Activated naive CD8-positive, alpha-beta T cell treated with anti-CD3 and anti-CD28 coated beads, Interleukin-2, amount 50 U/mL, for 24 hours (primary cell): ENCODE measurements around the gene MAMDC2.
A peak's percentile ranks its signal among the peaks of the same experiment; 100 is the strongest.
"Not testable (repeated sequence)": the region's sequence is repeated elsewhere in the genome, so short reads cannot be mapped to it uniquely, and the experiment has no call there.

ENCODE experiments used
- ATAC-seq: fragments of 150-1000 bp; cut with Tn5 transposase; one replicate; pipeline ENCODE4 v1.10.0; 2021
- DNase-seq: peaks from one replicate; pipeline ENCODE4 v3.0.0; 2021
- H3K27ac Mint-ChIP-seq: one replicate; pipeline ENCODE4 v1.8.0; 2021; ENCODE audit warnings: mild to moderate bottlenecking, mixed read lengths
- H3K27me3 Mint-ChIP-seq: one replicate; pipeline ENCODE4 v1.8.0; 2021; ENCODE audit warnings: mixed read lengths
- H3K36me3 Mint-ChIP-seq: one replicate; pipeline ENCODE4 v1.8.0; 2021; ENCODE audit warnings: low read depth, mixed read lengths
- H3K4me1 Mint-ChIP-seq: one replicate; pipeline ENCODE4 v1.8.0; 2021; ENCODE audit warnings: mixed read lengths
- H3K4me3 Mint-ChIP-seq: one replicate; pipeline ENCODE4 v1.8.0; 2021; ENCODE audit warnings: mild to moderate bottlenecking, moderate library complexity, mixed read lengths
- H3K9me3 Mint-ChIP-seq: one replicate; pipeline ENCODE4 v1.8.0; 2021; ENCODE audit warnings: mixed read lengths

MAMDC2 gene

DNA sequence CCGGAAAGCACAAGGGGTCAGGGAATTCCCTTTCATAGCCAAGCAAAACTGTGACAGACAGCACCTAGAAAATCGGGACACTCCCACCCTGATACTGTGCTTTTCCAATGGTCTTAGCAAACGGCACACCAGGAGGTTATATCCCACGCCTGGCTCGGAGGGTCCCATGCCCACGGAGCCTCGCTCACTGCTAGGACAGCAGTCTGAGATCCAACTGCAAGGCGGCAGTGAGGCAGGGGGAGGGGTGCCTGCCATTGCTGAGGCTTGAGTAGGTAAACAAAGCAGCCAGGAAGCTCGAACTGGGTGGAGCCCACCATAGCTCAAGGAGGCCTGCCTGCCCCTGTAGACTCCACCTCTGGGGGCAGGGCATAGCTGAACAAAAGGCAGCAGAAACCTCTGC is 190.6 kb downstream of the MAMDC2 start:
- not testable (repeated sequence) for H3K27ac Mint-ChIP-seq, DNase-seq, H3K27me3 Mint-ChIP-seq, H3K4me3 Mint-ChIP-seq, H3K36me3 Mint-ChIP-seq, ATAC-seq, H3K4me1 Mint-ChIP-seq
- H3K9me3 Mint-ChIP-seq = peaks cover 18% of the 10 kb centered on the region

DNA sequence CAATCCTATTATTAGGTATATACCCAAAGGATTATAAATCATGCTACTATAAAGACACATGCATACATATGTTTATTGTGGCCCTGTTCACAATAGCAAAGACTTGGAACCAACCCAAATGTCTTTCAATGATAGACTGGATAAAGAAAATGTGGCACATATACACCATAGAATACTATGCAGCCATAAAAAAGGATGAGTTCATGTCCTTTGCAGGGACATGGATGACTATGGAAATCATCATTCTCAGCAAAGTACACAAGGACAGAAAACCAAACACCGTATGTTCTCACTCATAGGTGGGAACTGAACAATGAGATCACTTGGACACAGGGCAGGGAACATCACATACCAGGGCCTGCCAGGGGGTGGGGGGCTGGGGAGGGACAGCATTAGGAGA is 202.3 kb downstream of the MAMDC2 start:
- not testable (repeated sequence) for H3K27me3 Mint-ChIP-seq, H3K4me3 Mint-ChIP-seq, H3K27ac Mint-ChIP-seq, H3K36me3 Mint-ChIP-seq, H3K4me1 Mint-ChIP-seq, DNase-seq, H3K9me3 Mint-ChIP-seq, ATAC-seq

DNA sequence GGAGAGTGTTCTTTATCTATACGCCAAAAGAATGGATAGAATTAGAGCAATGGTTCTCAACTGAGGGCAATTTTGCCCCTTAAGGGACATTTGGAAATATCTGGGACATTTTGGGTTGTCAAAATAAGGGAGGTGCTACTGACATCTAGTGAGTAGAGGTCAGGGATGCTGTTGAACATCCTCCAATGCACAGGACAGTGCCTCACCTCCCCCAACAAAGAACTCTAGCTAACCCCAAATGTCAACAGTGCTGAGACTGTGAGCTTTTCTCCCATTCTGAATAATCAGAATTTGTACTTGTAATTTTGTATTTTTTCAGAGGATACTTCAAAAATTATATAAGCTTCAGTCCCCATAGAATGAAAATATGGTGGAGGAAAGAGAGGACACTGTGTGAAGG is 206.6 kb downstream of the MAMDC2 start:
- peaks cover 2% of the 10 kb centered on the region for H3K27me3 Mint-ChIP-seq
- ATAC-seq (no peak), DNase-seq (no peak)
- no peak overlapping the region for H3K27ac Mint-ChIP-seq
- no peaks in the 10 kb centered on the region for H3K4me1 Mint-ChIP-seq
- no peaks in the 10 kb centered on the region for H3K36me3 Mint-ChIP-seq
- no peak overlapping the region for H3K4me3 Mint-ChIP-seq
- no peaks in the 10 kb centered on the region for H3K9me3 Mint-ChIP-seq

DNA sequence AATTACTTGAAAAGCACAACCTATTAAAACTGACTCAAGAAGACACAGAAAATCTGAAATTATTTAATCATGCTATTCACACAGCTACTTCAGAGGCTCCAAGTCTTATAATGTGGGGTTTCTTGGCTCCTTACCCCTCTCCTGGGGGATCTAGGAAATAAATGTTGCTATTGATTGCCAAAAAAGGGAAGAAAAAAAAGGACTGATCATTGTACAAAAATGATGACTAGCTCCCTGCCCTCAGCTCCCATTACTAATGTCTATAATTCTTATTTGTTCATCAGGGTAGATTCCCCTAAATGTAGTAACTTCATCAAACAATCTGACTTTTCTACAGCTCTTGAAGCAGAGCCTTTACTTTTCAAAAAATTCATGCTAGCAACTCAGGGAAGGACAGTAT is 211.8 kb downstream of the MAMDC2 start:
- DNase-seq (no peak), ATAC-seq (no peak)
- peaks cover 13% of the 10 kb centered on the region for H3K36me3 Mint-ChIP-seq
- no peak overlapping the region for H3K27ac Mint-ChIP-seq
- H3K4me3 Mint-ChIP-seq = no peak overlapping the region
- no peaks in the 10 kb centered on the region for H3K27me3 Mint-ChIP-seq
- H3K4me1 Mint-ChIP-seq = peaks cover 37% of the 10 kb centered on the region
- no peaks in the 10 kb centered on the region for H3K9me3 Mint-ChIP-seq

DNA sequence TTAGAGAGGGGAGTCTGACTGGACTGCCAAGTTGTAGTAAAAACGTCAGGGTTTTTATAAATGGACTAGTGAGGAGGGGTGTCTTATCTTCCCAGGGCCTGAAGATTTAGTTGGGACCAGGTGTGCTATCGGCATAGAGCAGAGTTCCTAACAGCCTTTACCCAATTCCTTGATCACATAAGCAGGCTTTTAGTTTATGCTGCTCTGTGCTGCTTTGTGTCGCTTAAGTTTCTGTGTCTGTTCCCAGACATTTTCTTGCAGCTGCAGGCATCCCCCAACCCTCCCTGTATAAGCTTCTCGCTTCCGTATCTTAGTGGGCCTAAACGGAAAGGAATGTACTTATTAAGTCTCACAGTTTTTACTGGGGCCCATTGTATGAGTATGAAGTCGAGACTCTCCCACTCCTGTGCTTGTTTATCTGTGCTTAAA is 212.5 kb downstream of the MAMDC2 start:
- no peaks in the 10 kb centered on the region for H3K27me3 Mint-ChIP-seq
- H3K27ac Mint-ChIP-seq = no peak overlapping the region
- H3K4me1 Mint-ChIP-seq = peaks cover 44% of the 10 kb centered on the region
- H3K9me3 Mint-ChIP-seq = no peaks in the 10 kb centered on the region
- ATAC-seq (no peak), DNase-seq (no peak)
- peaks cover 20% of the 10 kb centered on the region for H3K36me3 Mint-ChIP-seq
- H3K4me3 Mint-ChIP-seq = no peak overlapping the region

DNA sequence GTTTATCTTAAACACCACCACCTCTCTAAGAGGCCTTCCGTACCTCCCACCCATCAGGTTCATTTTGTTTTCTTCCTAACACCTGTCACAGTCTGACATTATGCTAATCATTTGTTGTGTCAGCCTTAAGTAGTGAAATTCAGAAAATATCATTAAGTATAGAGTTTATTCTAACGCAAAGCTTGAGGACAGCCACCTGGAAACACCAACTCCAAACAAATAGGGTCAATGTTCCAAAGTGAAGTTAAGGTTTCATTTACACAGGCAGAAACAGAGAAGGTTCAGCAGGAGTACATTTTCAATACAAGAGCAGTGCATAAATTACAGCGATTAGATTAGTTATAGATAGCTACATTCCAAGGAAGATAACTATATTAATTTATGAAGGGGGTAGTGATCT is 213.9 kb downstream of the MAMDC2 start:
- Mint-ChIP-seq H3K27me3 (no peaks in the 10 kb centered on the region), H3K27ac (peak overlapping the region; percentile 93), H3K36me3 (peaks cover 33% of the 10 kb centered on the region), H3K4me3 (peak overlapping the region; percentile 94), H3K9me3 (no peaks in the 10 kb centered on the region), H3K4me1 (peaks cover 57% of the 10 kb centered on the region)
- ATAC-seq = no peak
- no peak for DNase-seq

DNA sequence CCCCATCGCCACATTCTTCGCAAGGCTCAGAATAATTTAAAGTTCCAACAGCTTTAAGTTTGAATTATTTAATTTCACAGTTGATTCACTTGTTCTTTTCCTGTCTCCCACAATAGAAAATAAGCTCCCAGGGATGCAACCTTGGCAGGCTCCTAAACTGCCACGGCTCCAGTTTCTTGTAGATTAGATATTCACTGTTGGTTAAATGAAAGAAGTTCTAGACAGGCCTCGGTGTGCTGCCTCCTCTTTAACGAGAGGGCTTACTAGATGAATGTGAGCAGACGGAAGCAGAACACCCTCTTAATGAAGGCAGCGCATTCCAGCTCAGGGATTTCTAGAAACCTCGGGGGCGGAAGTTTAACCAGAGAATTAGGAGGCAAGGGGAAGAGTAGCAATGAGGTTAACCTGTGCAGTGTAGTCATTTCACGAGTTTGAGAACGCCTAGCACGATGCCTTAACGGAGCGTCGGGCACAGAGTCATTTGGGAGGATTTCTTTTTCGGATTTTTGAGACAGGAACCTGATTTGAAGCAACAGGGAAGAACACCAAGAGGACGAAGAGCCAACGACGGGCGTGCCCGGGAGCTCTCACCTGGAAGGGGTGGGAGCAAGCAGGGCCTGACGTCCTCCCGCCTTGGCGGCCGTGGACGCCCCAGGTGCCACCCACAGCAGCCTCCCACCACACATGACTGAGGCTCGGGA is 214.5 kb downstream of the MAMDC2 start:
- no peaks in the 10 kb centered on the region for H3K9me3 Mint-ChIP-seq
- no peaks in the 10 kb centered on the region for H3K27me3 Mint-ChIP-seq
- no peak for DNase-seq
- peak overlapping the region; percentile 93 for H3K27ac Mint-ChIP-seq
- ATAC-seq = peak; percentile 34
- H3K4me3 Mint-ChIP-seq = peak overlapping the region; percentile 94
- H3K36me3 Mint-ChIP-seq = peaks cover 39% of the 10 kb centered on the region
- H3K4me1 Mint-ChIP-seq = peaks cover 63% of the 10 kb centered on the region

DNA sequence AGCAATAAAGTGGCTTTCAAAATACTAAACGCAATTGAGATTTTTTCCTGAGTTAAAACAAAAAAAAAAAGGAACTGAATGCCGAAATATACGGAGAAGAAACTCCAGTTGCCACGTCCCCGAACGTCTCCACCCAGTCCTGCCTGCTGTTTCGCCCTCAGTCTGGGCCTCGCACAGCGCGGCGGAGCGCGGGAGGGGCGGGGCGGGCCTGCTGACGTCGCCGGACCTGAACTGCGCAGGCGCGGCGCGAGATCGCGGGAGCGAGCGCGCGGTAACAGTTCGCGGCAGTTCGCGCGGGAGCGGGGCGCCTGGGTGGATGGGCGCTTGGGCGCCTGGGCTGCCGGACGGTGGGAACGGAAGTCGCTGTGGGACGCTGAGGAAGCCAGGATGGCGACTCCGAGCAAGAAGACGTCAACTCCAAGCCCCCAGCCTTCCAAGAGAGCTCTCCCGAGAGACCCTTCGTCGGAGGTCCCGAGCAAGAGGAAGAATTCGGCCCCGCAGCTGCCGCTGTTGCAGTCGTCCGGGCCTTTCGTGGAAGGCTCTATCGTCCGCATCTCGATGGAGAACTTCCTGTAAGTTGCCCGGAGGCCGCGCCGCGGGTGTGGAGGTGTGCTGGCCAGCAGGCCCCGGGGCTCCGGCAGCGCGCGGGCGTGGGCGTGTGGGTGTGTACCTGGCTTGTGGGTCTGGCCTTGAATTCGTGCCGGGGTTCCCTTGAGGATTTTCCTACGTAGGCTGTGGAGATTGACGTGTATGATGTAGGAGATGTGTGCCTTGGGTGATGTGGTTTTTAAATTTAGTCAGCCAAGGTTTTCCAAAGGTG is 215.3 kb downstream of the MAMDC2 start, which contains the start of gene SMC5:
Gene SMC5, plus strand, starts transcription at position 287 of the 820 bp plus-strand sequence. Its CDS starts 101 bp downstream, at position 388.
- Mint-ChIP-seq H3K9me3 (no peaks in the 10 kb centered on the region), H3K4me1 (peaks cover 66% of the 10 kb centered on the region), H3K36me3 (peaks cover 39% of the 10 kb centered on the region), H3K4me3 (peak within 1 kb of the TSS; percentile 94), H3K27ac (peak within 1 kb of the TSS; percentile 93), H3K27me3 (no peaks in the 10 kb centered on the region)
- DNase-seq (peak; percentile 90), ATAC-seq (peak; percentile 88)

DNA sequence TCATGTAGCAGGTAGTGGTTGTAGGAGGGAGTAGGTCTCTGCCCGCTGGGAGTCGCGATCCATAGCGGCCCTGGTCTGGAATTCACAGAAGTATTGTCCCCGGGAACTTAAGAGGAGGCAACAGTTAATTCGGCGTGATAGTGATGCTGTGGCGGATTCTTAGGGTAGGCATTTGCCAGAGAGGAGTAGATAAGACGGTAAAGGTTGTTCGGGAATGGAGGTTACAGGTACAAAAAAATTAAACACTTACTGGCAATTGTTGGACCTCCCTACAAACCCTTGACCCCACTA is 215.8 kb downstream of the MAMDC2 start:
- ATAC-seq (no peak), DNase-seq (no peak)
- H3K4me3 Mint-ChIP-seq = peak overlapping the region; percentile 94
- peak overlapping the region; percentile 93 for H3K27ac Mint-ChIP-seq
- no peaks in the 10 kb centered on the region for H3K9me3 Mint-ChIP-seq
- H3K27me3 Mint-ChIP-seq = no peaks in the 10 kb centered on the region
- peaks cover 66% of the 10 kb centered on the region for H3K4me1 Mint-ChIP-seq
- peaks cover 42% of the 10 kb centered on the region for H3K36me3 Mint-ChIP-seq

DNA sequence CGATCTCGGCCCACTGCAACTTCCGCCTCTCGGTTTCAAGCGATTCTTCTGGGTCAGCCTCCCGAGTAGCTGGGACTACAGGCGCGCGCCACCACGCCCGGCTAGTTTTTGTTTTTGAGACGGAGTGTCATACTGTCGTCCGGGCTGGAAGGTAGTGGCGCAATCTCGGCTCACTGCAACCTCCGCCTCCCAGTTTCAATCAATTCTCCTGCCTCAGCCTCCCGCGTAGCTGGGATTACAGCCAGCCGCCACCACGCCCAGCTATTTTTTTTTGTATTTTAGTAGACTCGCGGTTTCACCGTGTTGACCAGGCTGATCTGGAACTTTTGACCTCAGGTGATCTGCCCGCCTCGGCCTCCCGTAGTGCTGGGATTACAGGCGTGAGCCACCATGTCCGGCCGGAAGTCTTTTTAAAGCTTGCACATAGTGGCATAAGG is 216.4 kb downstream of the MAMDC2 start:
- H3K4me1 Mint-ChIP-seq = peaks cover 66% of the 10 kb centered on the region
- no peak for ATAC-seq
- H3K36me3 Mint-ChIP-seq = peaks cover 47% of the 10 kb centered on the region
- no peaks in the 10 kb centered on the region for H3K9me3 Mint-ChIP-seq
- peak overlapping the region; percentile 93 for H3K27ac Mint-ChIP-seq
- H3K4me3 Mint-ChIP-seq = peak overlapping the region; percentile 94
- DNase-seq = no peak
- no peaks in the 10 kb centered on the region for H3K27me3 Mint-ChIP-seq

DNA sequence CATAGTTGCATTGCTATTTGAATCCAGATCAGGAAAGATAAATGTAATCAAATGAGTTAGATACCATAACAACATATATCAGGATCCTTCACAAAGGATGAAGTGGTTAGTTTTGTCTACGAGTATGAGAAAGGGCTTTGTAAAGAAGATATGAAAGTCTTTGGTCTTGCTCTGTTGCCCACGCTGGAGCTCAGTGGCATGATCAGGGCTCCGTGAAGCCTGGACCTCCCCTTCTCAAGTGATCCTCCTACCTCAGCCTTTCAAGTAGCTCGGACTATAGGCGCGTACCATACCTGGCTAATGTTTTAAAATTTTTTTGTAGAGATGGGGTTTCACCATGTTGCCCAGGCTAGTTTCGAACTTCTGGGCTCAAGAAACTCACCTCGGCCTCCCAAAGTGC is 217.0 kb downstream of the MAMDC2 start:
- Mint-ChIP-seq H3K4me3 (peak overlapping the region; percentile 94), H3K36me3 (peaks cover 50% of the 10 kb centered on the region), H3K4me1 (peaks cover 66% of the 10 kb centered on the region), H3K27me3 (no peaks in the 10 kb centered on the region), H3K9me3 (no peaks in the 10 kb centered on the region), H3K27ac (peak overlapping the region; percentile 93)
- no peak for ATAC-seq
- DNase-seq = no peak

DNA sequence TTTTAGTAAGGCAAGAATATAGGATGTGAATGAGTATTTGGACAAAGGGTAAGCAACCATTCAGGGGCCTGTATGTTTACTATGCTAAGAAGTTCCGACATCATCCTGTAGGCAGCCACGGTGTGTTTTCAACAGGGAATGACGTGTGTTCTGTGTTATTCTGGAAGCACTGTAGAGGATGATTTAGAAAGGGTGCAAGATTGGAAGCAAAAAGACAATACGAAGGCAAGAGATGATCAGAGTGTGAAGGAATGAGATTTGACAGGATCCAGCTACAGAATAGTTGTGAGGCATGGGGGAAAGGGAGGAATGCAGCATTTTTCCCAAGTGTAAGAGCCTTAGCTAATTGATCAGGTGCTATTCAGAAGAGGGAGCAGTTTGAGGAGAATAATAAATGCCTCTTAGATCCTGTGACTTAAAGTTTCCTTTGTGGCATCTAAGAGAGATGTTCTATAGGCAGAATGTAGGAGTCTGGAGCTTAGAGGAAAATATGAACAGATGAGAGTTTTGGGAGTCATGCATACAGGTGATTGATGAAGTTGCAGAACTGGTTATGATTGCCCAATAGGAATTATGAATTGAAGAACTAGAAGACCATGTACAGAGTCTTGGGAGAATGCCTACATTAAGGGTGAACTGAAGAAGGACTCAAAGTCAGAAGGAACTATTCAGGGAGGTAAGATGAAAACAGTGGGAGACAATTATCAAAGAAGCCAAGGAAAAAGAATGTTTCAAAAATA is 217.7 kb downstream of the MAMDC2 start:
- peak overlapping the region; percentile 93 for H3K27ac Mint-ChIP-seq
- peaks cover 66% of the 10 kb centered on the region for H3K4me1 Mint-ChIP-seq
- DNase-seq (no peak), ATAC-seq (no peak)
- H3K27me3 Mint-ChIP-seq = no peaks in the 10 kb centered on the region
- H3K36me3 Mint-ChIP-seq = peaks cover 55% of the 10 kb centered on the region
- H3K9me3 Mint-ChIP-seq = no peaks in the 10 kb centered on the region
- peak overlapping the region; percentile 94 for H3K4me3 Mint-ChIP-seq

DNA sequence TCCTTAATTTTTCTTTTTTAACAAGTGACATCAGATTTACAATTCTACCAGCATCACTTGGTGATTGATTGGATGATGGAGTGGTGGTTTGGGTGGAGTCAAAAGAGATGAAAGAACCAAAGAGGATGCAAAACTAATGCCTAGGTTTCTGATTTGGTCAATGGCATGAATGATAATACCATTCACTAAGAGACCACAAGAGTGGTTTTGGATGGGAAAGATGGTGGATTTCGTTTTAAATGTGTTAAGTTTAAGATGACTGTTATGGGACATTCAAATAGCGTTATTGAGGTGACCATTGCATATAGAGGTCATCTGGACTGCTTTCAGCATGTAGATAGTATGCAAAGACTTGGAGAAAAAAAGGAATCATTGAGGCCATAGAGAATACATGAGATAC is 218.7 kb downstream of the MAMDC2 start:
- Mint-ChIP-seq H3K4me1 (peaks cover 59% of the 10 kb centered on the region), H3K27ac (peak overlapping the region; percentile 93), H3K4me3 (peak overlapping the region; percentile 94), H3K9me3 (no peaks in the 10 kb centered on the region), H3K36me3 (peaks cover 60% of the 10 kb centered on the region), H3K27me3 (no peaks in the 10 kb centered on the region)
- ATAC-seq (no peak), DNase-seq (no peak)

DNA sequence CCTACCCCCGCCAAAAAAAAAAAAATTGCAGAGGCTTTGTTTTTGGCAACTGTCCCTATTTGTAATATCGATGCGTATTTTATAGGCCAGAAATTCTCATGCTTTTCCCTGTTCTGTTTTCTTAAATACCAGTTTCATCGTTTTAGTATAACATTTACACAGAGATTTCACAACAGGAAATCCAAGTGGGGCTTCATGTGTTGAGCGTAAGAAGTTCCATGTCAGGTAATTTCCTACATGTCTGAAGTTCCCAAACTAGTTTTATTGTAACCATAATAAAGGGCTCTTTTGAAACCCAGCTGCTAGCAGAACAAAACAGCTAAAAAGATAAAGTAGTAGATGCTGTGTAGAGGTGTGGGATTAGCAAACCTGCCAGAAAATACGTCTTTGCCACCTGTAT is 219.3 kb downstream of the MAMDC2 start:
- no peaks in the 10 kb centered on the region for H3K9me3 Mint-ChIP-seq
- H3K4me1 Mint-ChIP-seq = peaks cover 54% of the 10 kb centered on the region
- no peak for ATAC-seq

More for the DNA sequence above, 219.3 kb downstream of the MAMDC2 start:
- H3K4me3 Mint-ChIP-seq = peak overlapping the region; percentile 94
- peak overlapping the region; percentile 93 for H3K27ac Mint-ChIP-seq
- H3K36me3 Mint-ChIP-seq = peaks cover 64% of the 10 kb centered on the region
- no peaks in the 10 kb centered on the region for H3K27me3 Mint-ChIP-seq
- DNase-seq = no peak
